ENCODE data around the gene ING5.

Gene ING5

GRCh38 chr2:241762933-241763369 lies 61.1 kb downstream of the ING5 start:
- TF ChIP-seq POLR2A (IDR thresholded peaks at IDR 0.05; ENCODE audit: low read length) (no peak), GATA1 (IDR thresholded peaks at IDR 0.05; ENCODE audit: low read depth, low read length) (no peak)
- DNase-seq, result peak; percentile 20 to 52

GRCh38 chr2:241763551-241764274 lies 61.9 kb downstream of the ING5 start:
- TF ChIP-seq GATA1 (IDR thresholded peaks at IDR 0.05; ENCODE audit: low read depth, low read length) (no peak), POLR2A (IDR thresholded peaks at IDR 0.05; ENCODE audit: low read length) (no peak)
- no peak for DNase-seq

- DNase-seq, result no peak
- no peak for TF ChIP-seq POLR2A (IDR thresholded peaks at IDR 0.05; ENCODE audit: low read length)
Measured at GRCh38 chr2:241764275-241765241, 62.7 kb downstream of the ING5 start.

- no peak for TF ChIP-seq POLR2A (IDR thresholded peaks at IDR 0.05; ENCODE audit: low read length)
- no peak for TF ChIP-seq GATA1 (IDR thresholded peaks at IDR 0.05; ENCODE audit: low read depth, low read length)
- DNase-seq, result no peak
Measured at GRCh38 chr2:241767464-241768250, 65.8 kb downstream of the ING5 start.

- TF ChIP-seq POLR2A (IDR thresholded peaks at IDR 0.05; ENCODE audit: low read length) (no peak), GATA1 (IDR thresholded peaks at IDR 0.05; ENCODE audit: low read depth, low read length) (no peak)
- DNase-seq, result no peak
Measured at GRCh38 chr2:241768251-241768711, 66.4 kb downstream of the ING5 start.

- no peak for TF ChIP-seq GATA1 (IDR thresholded peaks at IDR 0.05; ENCODE audit: low read depth, low read length)
- TF ChIP-seq POLR2A (IDR thresholded peaks at IDR 0.05; ENCODE audit: low read length), result no peak
- no peak for DNase-seq
Measured at GRCh38 chr2:241768850-241769249, 67.0 kb downstream of the ING5 start.

GRCh38 chr2:241769819-241770184 lies 68.0 kb downstream of the ING5 start:
- TF ChIP-seq GATA1 (IDR thresholded peaks at IDR 0.05; ENCODE audit: low read depth, low read length) (no peak), POLR2A (IDR thresholded peaks at IDR 0.05; ENCODE audit: low read length) (no peak)
- no peak for DNase-seq

- no peak for DNase-seq
Measured at GRCh38 chr2:241770185-241770935, 68.5 kb downstream of the ING5 start.

GRCh38 chr2:241770936-241771285 lies 69.1 kb downstream of the ING5 start:
- DNase-seq, result no peak
- TF ChIP-seq GATA1 (IDR thresholded peaks at IDR 0.05; ENCODE audit: low read depth, low read length), result no peak
- TF ChIP-seq POLR2A (IDR thresholded peaks at IDR 0.05; ENCODE audit: low read length), result no peak

More at GRCh38 chr2:241770185-241770935, 68.5 kb downstream of the ING5 start:
- TF ChIP-seq GATA1 (IDR thresholded peaks at IDR 0.05; ENCODE audit: low read depth, low read length), result no peak
- TF ChIP-seq POLR2A (IDR thresholded peaks at IDR 0.05; ENCODE audit: low read length), result no peak

- DNase-seq, result no peak
- no peak for TF ChIP-seq POLR2A (IDR thresholded peaks at IDR 0.05; ENCODE audit: low read length)
- TF ChIP-seq GATA1 (IDR thresholded peaks at IDR 0.05; ENCODE audit: low read depth, low read length), result no peak
Measured at GRCh38 chr2:241771286-241772062, 69.6 kb downstream of the ING5 start.

GRCh38 chr2:241772063-241772499 lies 70.2 kb downstream of the ING5 start:
- peak; percentile 20 to 55 for DNase-seq
- no peak for TF ChIP-seq GATA1 (IDR thresholded peaks at IDR 0.05; ENCODE audit: low read depth, low read length)
- TF ChIP-seq POLR2A (IDR thresholded peaks at IDR 0.05; ENCODE audit: low read length), result no peak

Measured in erythroblast (primary cell).